ENCODE data around the gene RSAD1.

RSAD1 gene

DNA sequence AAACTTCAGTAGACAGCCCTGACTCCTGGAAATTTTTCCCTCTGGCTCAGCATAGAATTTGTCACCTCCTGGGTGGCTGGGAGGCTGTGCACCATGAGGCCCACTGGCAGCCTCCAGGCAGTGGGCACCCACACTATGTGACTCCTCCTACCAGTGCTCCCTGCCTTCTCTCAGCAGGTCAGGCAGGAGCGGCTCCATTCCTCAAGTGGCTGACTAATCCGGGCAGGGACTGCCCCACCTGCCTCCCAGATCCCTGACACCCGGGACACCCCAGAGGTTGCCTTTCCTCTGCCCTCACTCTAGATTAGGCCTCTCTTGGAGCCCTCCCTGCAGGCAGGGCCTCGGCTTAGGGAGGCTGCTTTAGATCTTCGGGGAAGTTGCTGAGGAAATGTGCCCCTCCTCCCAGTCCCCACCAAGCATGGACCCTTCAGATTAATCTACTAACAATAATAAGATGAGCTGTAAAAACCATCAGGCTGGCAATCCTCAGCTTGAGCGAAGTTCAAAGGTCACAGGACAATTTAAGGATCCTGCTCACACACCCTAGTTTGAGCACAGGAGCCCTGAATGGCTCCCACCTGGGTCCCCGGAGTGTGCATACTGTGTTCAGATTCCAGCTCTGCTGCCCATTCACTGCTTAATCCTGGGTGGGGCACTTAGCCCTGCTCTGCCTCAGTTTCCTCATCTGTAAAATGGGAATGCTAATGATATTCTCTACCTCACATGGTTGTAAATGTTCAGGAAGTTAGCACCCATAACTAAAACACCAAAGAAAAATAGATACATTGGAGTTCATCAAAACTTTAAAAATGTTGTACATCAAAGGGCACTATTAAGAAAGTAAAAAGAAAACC lies 19.6 kb downstream of the RSAD1 start:
- 76 to 87% methylated on average over 4 to 6 of the region's 7 CpGs for WGBS, 2 experiments (ENCODE audit: insufficient coverage in 2 of 2)
- no peaks in the 10 kb centered on the region for H3K9me3 ChIP-seq (ENCODE audit: control insufficient read depth, low read length)
- no peak overlapping the region for H3K27ac ChIP-seq (ENCODE audit: low read depth, low read length, severe bottlenecking)
- H3K4me1 ChIP-seq (ENCODE audit: control insufficient read depth, insufficient read depth, low read length, poor library complexity, severe bottlenecking): no peaks in the 10 kb centered on the region
- H3K4me3 ChIP-seq (ENCODE audit: extremely low read depth, insufficient read depth, low read length, poor library complexity, severe bottlenecking): no peak overlapping the region
- H3K36me3 ChIP-seq (ENCODE audit: control insufficient read depth, insufficient read depth, low read length): no peaks in the 10 kb centered on the region

DNA sequence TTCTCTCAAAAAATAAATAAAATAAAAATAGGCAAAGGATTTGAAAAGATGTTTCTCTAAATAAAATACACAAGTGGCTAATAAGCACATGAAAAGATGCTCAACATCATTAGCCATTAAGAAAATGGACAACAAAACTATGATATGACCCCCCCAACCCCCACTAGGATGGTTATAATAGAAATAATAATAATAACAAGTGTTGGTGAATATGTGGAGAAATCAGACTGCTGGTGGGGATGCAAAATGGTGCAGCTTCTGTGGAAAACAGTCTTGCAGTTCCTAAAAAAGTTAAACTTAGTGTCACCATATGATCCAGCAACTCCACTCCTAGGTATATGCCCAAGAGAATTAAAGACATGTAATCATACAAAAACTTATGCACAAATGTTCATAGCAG lies 20.6 kb downstream of the RSAD1 start:
- Histone ChIP-seq H3K9me3 (ENCODE audit: control insufficient read depth, low read length) (no peaks in the 10 kb centered on the region), H3K4me3 (ENCODE audit: extremely low read depth, insufficient read depth, low read length, poor library complexity, severe bottlenecking) (no peak overlapping the region), H3K36me3 (ENCODE audit: control insufficient read depth, insufficient read depth, low read length) (no peaks in the 10 kb centered on the region), H3K27ac (ENCODE audit: low read depth, low read length, severe bottlenecking) (no peak overlapping the region), H3K4me1 (ENCODE audit: control insufficient read depth, insufficient read depth, low read length, poor library complexity, severe bottlenecking) (no peaks in the 10 kb centered on the region)

DNA sequence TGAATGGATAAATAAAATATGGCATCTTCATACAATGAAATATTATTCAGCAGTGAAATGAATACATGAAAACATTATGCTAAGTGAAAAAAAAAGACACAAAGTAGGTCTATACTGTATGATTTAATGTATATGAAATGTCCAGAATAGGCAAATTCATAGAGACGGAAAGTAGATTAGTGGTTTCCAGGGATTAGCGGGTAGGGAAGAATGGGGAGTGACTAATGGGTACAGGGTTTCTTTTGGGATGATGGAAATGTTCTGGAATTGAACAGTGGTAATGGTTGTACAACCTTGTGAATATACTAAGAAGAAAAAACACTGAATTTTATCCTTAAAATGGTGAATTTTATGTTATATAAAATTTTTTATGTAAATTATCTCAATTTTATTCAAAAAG lies 21.1 kb downstream of the RSAD1 start:
- WGBS, 2 experiments (ENCODE audit: insufficient coverage in 2 of 2): 95 to 100% methylated on average over 2 of the region's 2 CpGs
- Histone ChIP-seq H3K36me3 (ENCODE audit: control insufficient read depth, insufficient read depth, low read length) (no peaks in the 10 kb centered on the region), H3K9me3 (ENCODE audit: control insufficient read depth, low read length) (no peaks in the 10 kb centered on the region), H3K4me1 (ENCODE audit: control insufficient read depth, insufficient read depth, low read length, poor library complexity, severe bottlenecking) (no peaks in the 10 kb centered on the region), H3K27ac (ENCODE audit: low read depth, low read length, severe bottlenecking) (no peak overlapping the region), H3K4me3 (ENCODE audit: extremely low read depth, insufficient read depth, low read length, poor library complexity, severe bottlenecking) (no peak overlapping the region)

DNA sequence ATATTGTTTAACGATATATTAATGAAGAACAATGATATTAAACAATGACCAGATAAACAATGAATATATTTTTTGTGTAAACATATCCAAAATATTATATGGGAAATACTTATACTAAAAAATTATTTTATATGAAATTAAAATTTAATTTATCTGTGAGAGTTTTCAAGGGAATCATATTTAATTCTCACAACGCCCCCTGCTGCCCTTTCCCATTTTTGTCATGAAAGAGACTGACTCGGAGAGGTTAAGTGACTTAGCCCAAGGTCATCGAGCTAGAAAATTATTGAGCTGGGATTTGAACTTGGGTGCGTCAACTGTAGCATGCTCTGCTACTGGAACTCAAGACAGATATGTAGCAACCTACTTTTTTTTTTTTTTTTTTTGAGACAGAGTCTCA lies 22.4 kb downstream of the RSAD1 start:
- no peaks in the 10 kb centered on the region for H3K4me1 ChIP-seq (ENCODE audit: control insufficient read depth, insufficient read depth, low read length, poor library complexity, severe bottlenecking)
- whole genome bisulfite sequencing, 2 experiments (ENCODE audit: insufficient coverage in 2 of 2): 20 to 72% methylated on average over 1 to 2 of the region's 5 CpGs
- H3K27ac ChIP-seq (ENCODE audit: low read depth, low read length, severe bottlenecking): no peak overlapping the region

DNA sequence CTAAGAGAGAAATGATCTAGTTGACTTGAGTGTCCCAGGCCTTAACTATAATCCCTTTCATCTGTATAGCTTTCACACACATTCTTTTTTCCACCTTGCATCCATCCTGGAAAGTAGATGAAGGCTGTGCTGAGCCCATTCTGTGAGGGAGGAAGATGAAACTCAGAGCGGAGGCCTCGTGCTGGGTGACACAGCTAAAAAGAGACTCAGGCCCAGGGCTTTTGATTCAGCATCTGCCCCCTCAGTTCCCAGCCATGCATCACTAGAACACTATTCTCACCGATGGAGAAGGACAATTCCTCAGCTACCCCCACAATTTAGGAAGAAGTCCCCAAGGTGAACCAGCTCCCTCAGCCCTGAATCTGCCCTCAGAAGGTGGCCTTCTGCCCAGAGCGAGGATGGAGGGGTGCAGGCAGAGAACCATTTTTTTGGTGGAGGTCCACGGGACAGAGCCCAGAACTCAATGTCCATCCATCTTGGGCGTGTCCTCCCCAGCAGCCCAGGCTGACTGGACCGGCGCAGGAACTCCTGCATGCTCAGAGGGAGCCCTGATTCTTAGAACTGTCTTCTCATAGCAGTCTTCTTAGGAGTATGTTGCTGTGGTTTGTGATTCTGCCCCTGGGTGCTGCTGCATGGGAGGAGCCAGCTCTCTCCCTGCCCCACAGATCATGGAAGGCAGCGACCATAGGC lies 23.8 kb downstream of the RSAD1 start:
- Histone ChIP-seq H3K27ac (ENCODE audit: low read depth, low read length, severe bottlenecking) (no peak overlapping the region), H3K4me3 (ENCODE audit: extremely low read depth, insufficient read depth, low read length, poor library complexity, severe bottlenecking) (no peak overlapping the region), H3K9me3 (ENCODE audit: control insufficient read depth, low read length) (no peaks in the 10 kb centered on the region), H3K4me1 (ENCODE audit: control insufficient read depth, insufficient read depth, low read length, poor library complexity, severe bottlenecking) (no peaks in the 10 kb centered on the region), H3K36me3 (ENCODE audit: control insufficient read depth, insufficient read depth, low read length) (no peaks in the 10 kb centered on the region)
- WGBS, 2 experiments (ENCODE audit: insufficient coverage in 2 of 2): 89 to 98% methylated on average over 6 to 9 of the region's 9 CpGs

More for the DNA sequence above, 22.4 kb downstream of the RSAD1 start:
- no peak overlapping the region for H3K4me3 ChIP-seq (ENCODE audit: extremely low read depth, insufficient read depth, low read length, poor library complexity, severe bottlenecking)
- H3K36me3 ChIP-seq (ENCODE audit: control insufficient read depth, insufficient read depth, low read length): no peaks in the 10 kb centered on the region
- no peaks in the 10 kb centered on the region for H3K9me3 ChIP-seq (ENCODE audit: control insufficient read depth, low read length)

DNA sequence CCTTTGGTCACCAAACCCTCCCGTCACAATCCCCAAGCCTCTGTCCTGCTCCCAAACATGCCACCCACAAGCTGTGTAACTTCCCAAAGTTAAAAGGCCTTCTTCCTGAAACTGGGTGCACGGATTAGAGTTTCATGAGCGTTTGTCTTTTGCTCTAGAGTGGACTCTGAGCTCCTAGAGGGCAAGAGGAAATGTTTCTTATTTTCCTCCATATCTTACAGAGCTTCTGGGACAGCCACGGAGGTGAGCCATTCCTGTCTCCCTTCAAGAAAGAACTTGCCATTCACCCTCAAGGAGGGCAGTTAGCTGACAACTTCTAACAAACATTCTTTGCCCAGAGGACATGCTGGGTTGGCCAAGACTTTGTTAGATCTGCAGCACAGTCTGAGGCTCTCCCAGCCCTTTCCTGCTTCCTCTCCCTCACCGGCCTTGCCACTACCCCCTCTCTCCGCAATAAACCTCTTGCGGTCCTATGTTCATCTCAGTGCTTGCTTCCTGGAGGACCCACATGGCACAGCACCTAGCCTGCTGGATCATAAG lies 27.0 kb downstream of the RSAD1 start:
- Histone ChIP-seq H3K27ac (ENCODE audit: low read depth, low read length, severe bottlenecking) (no peak overlapping the region), H3K36me3 (ENCODE audit: control insufficient read depth, insufficient read depth, low read length) (no peaks in the 10 kb centered on the region), H3K4me1 (ENCODE audit: control insufficient read depth, insufficient read depth, low read length, poor library complexity, severe bottlenecking) (no peaks in the 10 kb centered on the region), H3K9me3 (ENCODE audit: control insufficient read depth, low read length) (no peaks in the 10 kb centered on the region), H3K4me3 (ENCODE audit: extremely low read depth, insufficient read depth, low read length, poor library complexity, severe bottlenecking) (no peak overlapping the region)
- WGBS, 2 experiments (ENCODE audit: insufficient coverage in 2 of 2): 85 to 91% methylated on average over 3 to 4 of the region's 7 CpGs

DNA sequence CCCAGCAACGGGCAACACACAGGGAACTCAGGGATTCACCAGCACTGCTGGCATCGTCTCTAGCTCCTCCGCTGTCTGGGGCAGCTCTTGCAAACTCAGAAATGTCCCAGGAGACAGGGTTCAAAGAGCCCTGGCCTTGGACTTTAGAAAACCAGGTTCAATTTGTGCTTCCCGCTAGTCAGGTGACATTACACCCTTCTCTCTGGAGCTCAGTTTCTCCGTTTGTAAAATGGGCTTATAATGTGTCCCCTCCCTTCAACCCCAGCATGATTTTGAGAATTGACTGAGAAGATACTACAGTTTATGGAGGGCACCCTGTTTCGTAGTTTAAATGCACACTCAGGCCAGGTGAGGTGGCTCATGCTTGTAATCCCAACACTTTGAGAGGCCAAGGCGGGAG lies 27.6 kb downstream of the RSAD1 start:
- 87 to 89% methylated on average over 5 to 7 of the region's 7 CpGs for WGBS, 2 experiments (ENCODE audit: insufficient coverage in 2 of 2)
- Histone ChIP-seq H3K4me1 (ENCODE audit: control insufficient read depth, insufficient read depth, low read length, poor library complexity, severe bottlenecking) (peaks cover 3% of the 10 kb centered on the region), H3K27ac (ENCODE audit: low read depth, low read length, severe bottlenecking) (no peak overlapping the region), H3K4me3 (ENCODE audit: extremely low read depth, insufficient read depth, low read length, poor library complexity, severe bottlenecking) (no peak overlapping the region), H3K9me3 (ENCODE audit: control insufficient read depth, low read length) (no peaks in the 10 kb centered on the region), H3K36me3 (ENCODE audit: control insufficient read depth, insufficient read depth, low read length) (no peaks in the 10 kb centered on the region)

DNA sequence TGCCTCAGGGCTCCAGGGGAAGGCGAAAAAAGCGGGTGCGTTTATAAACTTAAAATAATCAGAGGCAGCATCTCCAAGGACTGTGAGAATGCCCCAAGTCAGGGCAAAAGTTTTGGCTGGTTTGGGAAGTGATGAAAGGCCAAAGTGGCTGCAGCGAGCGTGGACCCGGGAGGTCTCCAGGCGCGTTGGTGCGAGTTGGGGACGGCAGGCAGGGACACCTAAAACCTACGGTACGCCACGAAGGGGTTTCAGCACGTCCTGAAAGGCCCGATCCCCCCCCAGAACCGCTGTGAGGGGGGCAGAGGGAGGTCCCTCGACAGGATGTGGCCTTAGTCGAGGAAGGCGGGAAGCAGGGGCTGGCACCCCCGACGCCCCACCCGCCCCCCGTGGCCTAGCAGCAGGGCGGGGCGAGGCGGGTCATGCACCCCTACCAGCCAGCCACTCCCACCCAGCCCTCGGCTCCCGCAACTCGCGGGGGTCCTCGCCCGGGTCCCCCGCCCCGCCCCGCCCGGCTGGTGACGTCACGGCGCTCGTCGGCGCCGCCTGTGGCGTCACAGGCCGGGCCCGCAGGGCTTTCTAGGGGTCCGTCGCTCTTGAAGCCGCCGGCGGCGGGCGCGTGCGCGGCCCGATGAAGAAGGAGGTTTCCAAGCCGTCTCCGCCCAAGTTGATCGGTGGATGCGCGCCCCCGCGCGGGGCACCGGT lies 29.4 kb downstream of the RSAD1 start, which contains the start of gene MYCBPAP:
Gene MYCBPAP (plus strand): TSS at position 569 of the 702 bp plus-strand sequence. CDS start 236 bp downstream, outside the sequence.
- 7 to 14% methylated on average over 46 to 59 of the region's 66 CpGs for WGBS, 2 experiments (ENCODE audit: insufficient coverage in 2 of 2)
- peak within 1 kb of the TSS; percentile 16 for H3K27ac ChIP-seq (ENCODE audit: low read depth, low read length, severe bottlenecking)

DNA sequence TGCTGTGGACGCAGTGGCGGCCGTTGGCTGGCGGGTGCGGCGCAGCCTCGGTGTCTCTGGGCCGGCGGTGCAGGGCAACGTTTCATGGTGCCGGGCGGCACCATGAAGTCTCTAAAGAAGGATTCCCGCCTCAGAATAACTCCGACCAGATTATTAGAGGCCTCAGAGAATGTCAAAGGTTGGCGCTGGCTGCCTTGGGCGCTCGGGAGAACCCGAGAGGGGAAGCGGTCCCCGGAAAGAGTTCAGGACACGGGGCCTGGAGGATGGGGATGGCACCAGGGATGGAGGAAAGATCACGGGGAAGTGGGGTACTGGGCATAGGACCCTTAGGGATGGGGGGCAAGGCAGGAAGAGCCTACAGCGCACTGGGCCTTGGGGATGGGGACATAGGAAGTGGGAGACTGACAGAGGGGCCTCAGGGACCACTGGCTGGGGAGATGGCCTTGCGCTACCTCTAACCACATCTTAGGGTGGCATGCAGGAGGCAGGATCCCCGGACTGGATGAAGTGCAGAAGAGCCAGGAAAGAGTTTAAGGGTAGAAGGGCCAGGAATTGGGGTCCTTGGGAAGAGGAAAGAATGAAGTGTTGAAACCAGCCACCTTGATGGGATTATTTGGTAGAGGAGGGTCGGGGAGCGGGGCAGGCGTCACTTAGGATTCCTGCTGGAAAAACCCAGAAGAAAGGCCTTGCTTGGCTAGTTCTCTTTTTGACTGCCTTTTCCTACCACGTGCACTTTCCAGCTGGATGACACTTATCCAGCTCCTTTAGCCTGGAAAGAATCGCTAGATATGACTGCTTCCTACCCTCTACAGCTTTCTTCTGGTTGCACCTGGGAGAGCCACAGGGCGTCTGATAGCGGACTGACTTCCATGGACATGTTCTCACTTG lies 30.2 kb downstream of the RSAD1 start:
- 32 to 39% methylated on average over 28 to 30 of the region's 32 CpGs for WGBS, 2 experiments (ENCODE audit: insufficient coverage in 2 of 2)
- no peak overlapping the region for H3K27ac ChIP-seq (ENCODE audit: low read depth, low read length, severe bottlenecking)

More for the DNA sequence above, 29.4 kb downstream of the RSAD1 start, which contains the start of gene MYCBPAP:
- H3K9me3 ChIP-seq (ENCODE audit: control insufficient read depth, low read length): no peaks in the 10 kb centered on the region
- H3K4me3 ChIP-seq (ENCODE audit: extremely low read depth, insufficient read depth, low read length, poor library complexity, severe bottlenecking): peak within 1 kb of the TSS; percentile 38
- no peaks in the 10 kb centered on the region for H3K36me3 ChIP-seq (ENCODE audit: control insufficient read depth, insufficient read depth, low read length)
- peaks cover 6% of the 10 kb centered on the region for H3K4me1 ChIP-seq (ENCODE audit: control insufficient read depth, insufficient read depth, low read length, poor library complexity, severe bottlenecking)

DNA sequence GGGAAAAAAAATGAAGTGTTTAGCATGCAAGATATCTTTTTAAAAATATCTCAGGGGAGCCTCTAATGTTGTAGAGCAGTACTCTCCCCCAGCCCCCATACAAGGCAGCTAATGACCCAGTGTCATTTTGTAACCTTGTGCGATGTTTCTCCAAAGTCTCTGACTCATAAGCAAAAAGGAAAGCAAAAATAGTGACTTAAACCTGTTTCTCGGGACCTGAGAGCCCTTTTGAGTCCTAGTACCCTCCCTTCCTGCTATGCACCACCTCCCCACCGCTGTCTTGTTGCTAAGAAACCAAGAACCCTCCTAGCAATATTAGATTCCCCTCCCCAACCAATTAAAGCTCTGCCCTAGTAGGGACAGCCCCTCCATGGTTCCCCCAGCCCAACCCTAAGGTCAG lies 32.4 kb downstream of the RSAD1 start:
- Histone ChIP-seq H3K4me3 (ENCODE audit: extremely low read depth, insufficient read depth, low read length, poor library complexity, severe bottlenecking) (no peak overlapping the region), H3K36me3 (ENCODE audit: control insufficient read depth, insufficient read depth, low read length) (no peaks in the 10 kb centered on the region), H3K27ac (ENCODE audit: low read depth, low read length, severe bottlenecking) (no peak overlapping the region), H3K4me1 (ENCODE audit: control insufficient read depth, insufficient read depth, low read length, poor library complexity, severe bottlenecking) (peaks cover 11% of the 10 kb centered on the region), H3K9me3 (ENCODE audit: control insufficient read depth, low read length) (no peaks in the 10 kb centered on the region)
- 66 to 82% methylated on average over 3 of the region's 3 CpGs for WGBS, 2 experiments (ENCODE audit: insufficient coverage in 2 of 2)

More for the DNA sequence above, 30.2 kb downstream of the RSAD1 start:
- H3K9me3 ChIP-seq (ENCODE audit: control insufficient read depth, low read length): no peaks in the 10 kb centered on the region
- peaks cover 6% of the 10 kb centered on the region for H3K4me1 ChIP-seq (ENCODE audit: control insufficient read depth, insufficient read depth, low read length, poor library complexity, severe bottlenecking)
- H3K4me3 ChIP-seq (ENCODE audit: extremely low read depth, insufficient read depth, low read length, poor library complexity, severe bottlenecking): peak overlapping the region; percentile 38
- no peaks in the 10 kb centered on the region for H3K36me3 ChIP-seq (ENCODE audit: control insufficient read depth, insufficient read depth, low read length)
